Esophagus muscularis mucosa (tissue), 3 donors: ENCODE results near the gene PRODH2.

Experiments
- POLR2A ChIP-seq: fragments of 450-650 bp; IDR thresholded peaks from one replicate; pipeline ENCODE4 v1.6.1; 2017; ENCODE audit warnings: antibody characterized with exemption, moderate library complexity, mild to moderate bottlenecking, low read depth
- POLR2AphosphoS5 ChIP-seq, 2 donors: sonication (generic); formaldehyde crosslinking; IDR thresholded peaks; one replicate each; pipeline ENCODE4 v1.6.1; 2017; ENCODE audit warnings: antibody characterized with exemption in 2 of 2
- TF ChIP-seq, protein P1 (sequence below), 3 experiments: fragments of 200-600 bp in 2 of 3; fragments of 450-650 bp in 1 of 3; sonication (generic) in 2 of 3; IDR thresholded peaks; one replicate each; pipeline ENCODE4 v1.5.1; 2017 to 2019; ENCODE audit warnings: antibody characterized with exemption in 3 of 3, mild to moderate bottlenecking in 2 of 3, moderate library complexity in 1 of 3

DNA sequence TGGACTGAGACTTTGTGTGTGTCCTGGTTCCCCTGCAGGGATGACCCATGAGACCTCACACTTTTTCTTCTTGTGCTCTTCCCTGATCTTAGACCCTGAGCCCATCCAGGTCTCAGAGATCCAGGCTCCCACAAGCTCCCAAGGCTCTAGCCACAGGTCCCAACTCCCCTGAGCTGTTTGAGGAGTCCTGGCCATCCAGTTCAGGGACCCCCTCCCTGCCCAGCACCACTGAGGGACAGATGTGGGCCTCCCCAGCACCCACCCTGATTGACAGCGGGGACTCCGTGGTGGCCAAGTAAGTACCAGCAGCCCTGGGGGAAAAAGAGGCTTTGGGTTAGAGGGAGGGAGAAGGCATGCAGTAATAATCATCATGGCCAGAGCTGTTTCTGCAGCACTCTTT, 52.9 kb downstream of the PRODH2 start:
- TF ChIP-seq, protein P1, sequence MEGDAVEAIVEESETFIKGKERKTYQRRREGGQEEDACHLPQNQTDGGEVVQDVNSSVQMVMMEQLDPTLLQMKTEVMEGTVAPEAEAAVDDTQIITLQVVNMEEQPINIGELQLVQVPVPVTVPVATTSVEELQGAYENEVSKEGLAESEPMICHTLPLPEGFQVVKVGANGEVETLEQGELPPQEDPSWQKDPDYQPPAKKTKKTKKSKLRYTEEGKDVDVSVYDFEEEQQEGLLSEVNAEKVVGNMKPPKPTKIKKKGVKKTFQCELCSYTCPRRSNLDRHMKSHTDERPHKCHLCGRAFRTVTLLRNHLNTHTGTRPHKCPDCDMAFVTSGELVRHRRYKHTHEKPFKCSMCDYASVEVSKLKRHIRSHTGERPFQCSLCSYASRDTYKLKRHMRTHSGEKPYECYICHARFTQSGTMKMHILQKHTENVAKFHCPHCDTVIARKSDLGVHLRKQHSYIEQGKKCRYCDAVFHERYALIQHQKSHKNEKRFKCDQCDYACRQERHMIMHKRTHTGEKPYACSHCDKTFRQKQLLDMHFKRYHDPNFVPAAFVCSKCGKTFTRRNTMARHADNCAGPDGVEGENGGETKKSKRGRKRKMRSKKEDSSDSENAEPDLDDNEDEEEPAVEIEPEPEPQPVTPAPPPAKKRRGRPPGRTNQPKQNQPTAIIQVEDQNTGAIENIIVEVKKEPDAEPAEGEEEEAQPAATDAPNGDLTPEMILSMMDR (IDR thresholded peaks at IDR 0.05): no peak
- no peak for TF ChIP-seq POLR2AphosphoS5 (IDR thresholded peaks at IDR 0.05)
- TF ChIP-seq POLR2A: no peak
